ENCODE data around the gene NOA1.

- TF ChIP-seq CTCF (IDR thresholded peaks at IDR 0.05): no peak
- TF ChIP-seq EP300 (IDR thresholded peaks at IDR 0.05): no peak
- TF ChIP-seq POLR2A (IDR thresholded peaks at IDR 0.05): no peak
Measured at GRCh38 chr4:56999751-57000150, 22.3 kb upstream of the NOA1 start.
